ENCODE results near the gene BRMS1L.

DNA sequence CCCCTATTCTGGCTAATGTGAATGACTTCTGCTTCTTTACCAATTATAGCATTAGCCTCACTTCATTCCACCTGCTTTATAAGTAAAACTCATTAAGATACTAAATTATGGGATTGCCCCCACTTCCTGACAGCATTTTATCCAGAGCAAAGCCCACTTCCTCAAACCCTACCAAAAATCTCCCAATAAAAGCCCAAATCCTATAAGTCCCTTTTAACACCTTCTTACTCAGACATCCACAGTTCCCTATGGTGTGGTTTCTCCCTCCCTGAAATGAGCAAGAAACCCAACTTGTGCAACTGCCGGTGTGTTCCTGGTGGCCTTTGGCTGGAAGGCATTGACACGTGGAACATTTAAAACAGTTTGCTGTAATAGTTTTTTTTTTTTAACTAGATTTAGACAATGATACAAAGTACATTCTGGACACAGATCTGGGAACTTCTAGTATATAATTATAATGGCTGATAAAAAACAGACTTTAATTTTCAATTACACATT lies 53.1 kb downstream of the BRMS1L start:
- TF ChIP-seq CTCF (IDR thresholded peaks at IDR 0.05; ENCODE audit: low read length) = no peak
- TF ChIP-seq EZH2 (IDR thresholded peaks at IDR 0.05; ENCODE audit: borderline replicate concordance, low read length) = no peak
